WTC11 (cell line): ENCODE data around the gene IPO13.

Experiments used
- GABPB1 ChIP-seq: sonication (generic); formaldehyde crosslinking; IDR thresholded peaks from 2 replicates; pipeline ENCODE4 v1.8.1; 2023; ENCODE audit warnings: mild to moderate bottlenecking, missing genetic modification reagents
- JUN ChIP-seq: sonication (generic); formaldehyde crosslinking; IDR thresholded peaks from 2 replicates; pipeline ENCODE4 v1.8.0; 2023; ENCODE audit warnings: mild to moderate bottlenecking, missing genetic modification reagents
- NR2C2 ChIP-seq: sonication (generic); formaldehyde crosslinking; IDR thresholded peaks from 2 replicates; pipeline ENCODE4 v1.8.0; 2022; ENCODE audit warnings: mild to moderate bottlenecking, missing genetic modification reagents
- NR3C1 ChIP-seq: sonication (generic); formaldehyde crosslinking; conservative IDR thresholded peaks from 2 replicates; pipeline ENCODE4 v1.8.1; 2023; ENCODE audit warnings: low read depth, mild to moderate bottlenecking, missing genetic modification reagents
- TF ChIP-seq, protein P1 (sequence below): sonication (generic); formaldehyde crosslinking; IDR thresholded peaks from 2 replicates; pipeline ENCODE4 v1.8.1; 2022; ENCODE audit warnings: mild to moderate bottlenecking, moderate library complexity, missing genetic modification reagents
- TF ChIP-seq, protein P2 (sequence below): fragments of 200-600 bp; IDR thresholded peaks from 2 replicates; pipeline ENCODE4 v1.8.0; 2022; ENCODE audit warnings: antibody characterized with exemption
- TF ChIP-seq, protein P3 (sequence below): sonication (generic); formaldehyde crosslinking; IDR thresholded peaks from 2 replicates; pipeline ENCODE4 v1.8.0; 2022; ENCODE audit warnings: mild to moderate bottlenecking, missing genetic modification reagents
- TF ChIP-seq, protein P4 (sequence below): sonication (generic); formaldehyde crosslinking; IDR thresholded peaks from 2 replicates; pipeline ENCODE4 v1.8.1; 2023; ENCODE audit warnings: mild to moderate bottlenecking, missing genetic modification reagents, moderate library complexity

DNA sequence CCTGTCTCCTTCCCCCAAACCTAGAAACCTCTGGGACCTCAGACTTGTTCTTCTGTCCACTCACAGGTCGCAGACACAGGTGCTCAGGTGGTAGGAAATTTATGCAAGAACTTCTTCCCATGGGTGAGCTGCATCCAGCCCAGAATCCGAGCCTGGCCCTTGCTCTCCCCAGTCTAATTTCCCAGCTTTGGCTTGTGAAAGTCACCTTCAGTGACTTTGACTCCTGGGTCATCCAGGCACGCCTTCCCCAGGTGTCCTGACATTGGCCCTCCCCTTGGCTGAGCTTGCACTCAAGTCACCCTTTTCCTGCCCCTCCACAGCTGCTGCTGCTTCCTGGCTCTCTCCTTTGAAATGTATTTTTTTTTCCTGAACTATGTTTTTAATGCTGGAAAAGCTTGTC lies 6.6 kb downstream of the IPO13 start:
- TF ChIP-seq GABPB1 (no peak), NR2C2 (CRISPR knock-in tag) (no peak), NR3C1 (no peak), JUN (no peak)
- TF ChIP-seq, protein P1, sequence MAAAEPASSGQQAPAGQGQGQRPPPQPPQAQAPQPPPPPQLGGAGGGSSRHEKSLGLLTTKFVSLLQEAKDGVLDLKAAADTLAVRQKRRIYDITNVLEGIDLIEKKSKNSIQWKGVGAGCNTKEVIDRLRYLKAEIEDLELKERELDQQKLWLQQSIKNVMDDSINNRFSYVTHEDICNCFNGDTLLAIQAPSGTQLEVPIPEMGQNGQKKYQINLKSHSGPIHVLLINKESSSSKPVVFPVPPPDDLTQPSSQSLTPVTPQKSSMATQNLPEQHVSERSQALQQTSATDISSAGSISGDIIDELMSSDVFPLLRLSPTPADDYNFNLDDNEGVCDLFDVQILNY (CRISPR knock-in tag), result no peak
- TF ChIP-seq, protein P2, sequence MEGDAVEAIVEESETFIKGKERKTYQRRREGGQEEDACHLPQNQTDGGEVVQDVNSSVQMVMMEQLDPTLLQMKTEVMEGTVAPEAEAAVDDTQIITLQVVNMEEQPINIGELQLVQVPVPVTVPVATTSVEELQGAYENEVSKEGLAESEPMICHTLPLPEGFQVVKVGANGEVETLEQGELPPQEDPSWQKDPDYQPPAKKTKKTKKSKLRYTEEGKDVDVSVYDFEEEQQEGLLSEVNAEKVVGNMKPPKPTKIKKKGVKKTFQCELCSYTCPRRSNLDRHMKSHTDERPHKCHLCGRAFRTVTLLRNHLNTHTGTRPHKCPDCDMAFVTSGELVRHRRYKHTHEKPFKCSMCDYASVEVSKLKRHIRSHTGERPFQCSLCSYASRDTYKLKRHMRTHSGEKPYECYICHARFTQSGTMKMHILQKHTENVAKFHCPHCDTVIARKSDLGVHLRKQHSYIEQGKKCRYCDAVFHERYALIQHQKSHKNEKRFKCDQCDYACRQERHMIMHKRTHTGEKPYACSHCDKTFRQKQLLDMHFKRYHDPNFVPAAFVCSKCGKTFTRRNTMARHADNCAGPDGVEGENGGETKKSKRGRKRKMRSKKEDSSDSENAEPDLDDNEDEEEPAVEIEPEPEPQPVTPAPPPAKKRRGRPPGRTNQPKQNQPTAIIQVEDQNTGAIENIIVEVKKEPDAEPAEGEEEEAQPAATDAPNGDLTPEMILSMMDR, result no peak
- TF ChIP-seq, protein P3, sequence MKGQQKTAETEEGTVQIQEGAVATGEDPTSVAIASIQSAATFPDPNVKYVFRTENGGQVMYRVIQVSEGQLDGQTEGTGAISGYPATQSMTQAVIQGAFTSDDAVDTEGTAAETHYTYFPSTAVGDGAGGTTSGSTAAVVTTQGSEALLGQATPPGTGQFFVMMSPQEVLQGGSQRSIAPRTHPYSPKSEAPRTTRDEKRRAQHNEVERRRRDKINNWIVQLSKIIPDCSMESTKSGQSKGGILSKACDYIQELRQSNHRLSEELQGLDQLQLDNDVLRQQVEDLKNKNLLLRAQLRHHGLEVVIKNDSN (CRISPR knock-in tag), result no peak
- TF ChIP-seq, protein P4, sequence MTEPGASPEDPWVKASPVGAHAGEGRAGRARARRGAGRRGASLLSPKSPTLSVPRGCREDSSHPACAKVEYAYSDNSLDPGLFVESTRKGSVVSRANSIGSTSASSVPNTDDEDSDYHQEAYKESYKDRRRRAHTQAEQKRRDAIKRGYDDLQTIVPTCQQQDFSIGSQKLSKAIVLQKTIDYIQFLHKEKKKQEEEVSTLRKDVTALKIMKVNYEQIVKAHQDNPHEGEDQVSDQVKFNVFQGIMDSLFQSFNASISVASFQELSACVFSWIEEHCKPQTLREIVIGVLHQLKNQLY (CRISPR knock-in tag), result no peak
